WTC11 (cell line): ENCODE measurements around the gene TMEM150B.

Experiments used
- CTCF ChIP-seq: fragments of 200-600 bp; IDR thresholded peaks from 2 replicates; pipeline ENCODE4 v1.8.0; 2022; ENCODE audit warnings: antibody characterized with exemption
- ELF4 ChIP-seq: sonication (generic); formaldehyde crosslinking; IDR thresholded peaks from 2 replicates; pipeline ENCODE4 v1.8.1; 2022; ENCODE audit warnings: low read depth, mild to moderate bottlenecking, moderate library complexity, missing genetic modification reagents
- ESRRA ChIP-seq: sonication (generic); formaldehyde crosslinking; IDR thresholded peaks from 2 replicates; pipeline ENCODE4 v1.8.1; 2022; ENCODE audit warnings: mild to moderate bottlenecking, missing genetic modification reagents, borderline replicate concordance
- GABPB1 ChIP-seq: sonication (generic); formaldehyde crosslinking; IDR thresholded peaks from 2 replicates; pipeline ENCODE4 v1.8.1; 2023; ENCODE audit warnings: mild to moderate bottlenecking, missing genetic modification reagents
- JUN ChIP-seq: sonication (generic); formaldehyde crosslinking; IDR thresholded peaks from 2 replicates; pipeline ENCODE4 v1.8.0; 2023; ENCODE audit warnings: mild to moderate bottlenecking, missing genetic modification reagents
- MAX ChIP-seq: sonication (generic); formaldehyde crosslinking; IDR thresholded peaks from 2 replicates; pipeline ENCODE4 v1.8.0; 2022; ENCODE audit warnings: mild to moderate bottlenecking, missing genetic modification reagents
- NFYB ChIP-seq: sonication (generic); formaldehyde crosslinking; conservative IDR thresholded peaks from 2 replicates; pipeline ENCODE4 v1.8.0; 2022; ENCODE audit warnings: low read depth, missing genetic modification reagents
- USF1 ChIP-seq: sonication (generic); formaldehyde crosslinking; IDR thresholded peaks from 2 replicates; pipeline ENCODE4 v1.8.0; 2022; ENCODE audit warnings: mild to moderate bottlenecking, missing genetic modification reagents
- ZBTB21 ChIP-seq: sonication (generic); formaldehyde crosslinking; IDR thresholded peaks from 2 replicates; pipeline ENCODE4 v1.8.1; 2023; ENCODE audit warnings: mild to moderate bottlenecking, missing genetic modification reagents, borderline replicate concordance
- ZNF121 ChIP-seq: sonication (generic); formaldehyde crosslinking; IDR thresholded peaks from 2 replicates; pipeline ENCODE4 v1.8.0; 2023; ENCODE audit warnings: missing genetic modification reagents
- ZNF423 ChIP-seq: fragments of 250-450 bp; sonication (Bioruptor Pico); IDR thresholded peaks from 2 replicates; pipeline ENCODE4 v2.1.2; 2022; ENCODE audit warnings: mild to moderate bottlenecking, moderate library complexity

GRCh38 chr19:55325172-55325571 lies at the start of gene TMEM150B:
- TF ChIP-seq CTCF, result no peak
- no peak for TF ChIP-seq JUN (CRISPR knock-in tag)
- TF ChIP-seq ZNF121 (CRISPR knock-in tag), result no peak
- TF ChIP-seq USF1 (CRISPR knock-in tag), result no peak
- no peak for TF ChIP-seq NFYB (CRISPR knock-in tag)
- no peak for TF ChIP-seq MAX (CRISPR knock-in tag)
- TF ChIP-seq ELF4 (CRISPR knock-in tag), result no peak
- no peak for TF ChIP-seq ZNF423 (CRISPR knock-in tag)
- TF ChIP-seq GABPB1 (CRISPR knock-in tag), result no peak
- no peak for TF ChIP-seq ESRRA
- TF ChIP-seq ZBTB21 (CRISPR knock-in tag), result no peak
